Activated CD4-positive, alpha-beta T cell treated with anti-CD3 and anti-CD28 coated beads, Interleukin-2, amount 50 U/mL, for 24 hours (primary cell): ENCODE results near the gene TRAF2.

Source experiments
- DNase-seq, 2 donors: peaks; one replicate each; pipeline ENCODE4 v3.0.0-alpha.2; 2020; ENCODE audit warnings: low read depth in 1 of 2, low spot score in 1 of 2

The TRAF2 gene

DNA sequence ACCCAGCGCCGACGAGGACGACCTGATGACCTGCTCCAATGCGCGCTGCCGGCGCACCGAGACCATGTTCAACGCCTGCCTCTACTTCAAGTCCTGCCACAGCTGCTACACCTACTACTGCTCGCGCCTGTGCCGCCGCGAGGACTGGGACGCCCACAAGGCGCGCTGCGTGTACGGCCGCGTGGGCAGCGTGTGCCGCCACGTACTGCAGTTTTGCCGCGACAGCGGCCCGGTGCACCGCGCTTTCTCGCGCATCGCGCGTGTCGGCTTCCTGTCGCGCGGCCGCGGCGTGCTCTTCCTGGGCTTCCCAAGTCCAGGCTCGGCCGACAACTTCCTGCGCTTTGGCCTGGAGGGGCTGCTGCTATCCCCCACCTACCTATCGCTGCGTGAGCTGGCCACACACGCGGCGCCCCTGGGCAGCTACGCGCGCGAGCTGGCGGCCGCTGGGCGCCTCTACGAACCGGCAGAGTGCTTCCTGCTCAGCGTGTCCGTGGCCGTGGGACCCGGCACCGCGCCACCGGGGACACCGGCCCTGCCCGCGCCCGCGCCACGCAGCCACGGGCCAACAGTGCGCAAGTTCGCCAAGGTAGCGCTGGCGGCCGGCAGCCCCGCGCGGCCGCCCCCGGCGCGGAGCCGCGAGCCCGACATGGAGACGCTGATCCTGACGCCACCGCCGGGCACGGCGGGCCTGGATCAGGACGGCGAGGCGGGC is 39.8 kb upstream of the TRAF2 start:
- DNase-seq: no peak

DNA sequence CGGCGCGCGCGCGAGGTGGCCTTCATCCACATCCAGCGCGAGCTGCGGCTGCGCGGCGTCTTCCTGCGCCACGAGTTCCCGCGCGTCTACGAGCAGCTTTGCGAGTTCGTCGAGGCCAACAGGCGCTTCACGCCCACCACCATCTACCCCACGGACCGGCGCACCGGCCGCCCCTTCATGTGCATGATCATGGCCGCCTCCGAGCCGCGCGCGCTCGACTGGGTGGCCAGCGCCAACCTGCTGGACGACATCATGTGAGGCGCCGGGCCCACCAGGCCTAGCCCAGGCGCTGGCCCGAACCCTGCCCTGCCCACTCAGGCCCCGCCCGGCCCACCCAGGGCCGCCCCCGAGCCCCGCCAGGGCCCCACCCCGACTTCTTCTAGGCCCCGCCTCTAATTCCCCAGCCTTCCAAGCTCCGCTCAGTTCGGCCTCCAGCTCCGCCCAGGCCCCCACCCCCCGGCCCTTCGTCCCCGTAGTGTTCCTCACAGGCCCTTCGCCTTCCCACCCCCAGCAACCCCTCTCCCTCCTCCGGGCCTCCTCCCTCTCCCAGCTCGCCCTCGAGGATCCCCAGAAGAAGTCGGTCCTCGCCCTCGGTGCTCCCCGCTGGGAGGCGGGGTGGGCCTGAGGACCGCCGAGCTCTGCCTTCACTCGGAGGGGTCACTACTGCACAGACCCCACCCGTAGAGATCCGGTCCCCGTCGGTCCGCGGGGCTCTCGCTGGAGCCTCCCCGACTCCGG is 39.1 kb upstream of the TRAF2 start:
- DNase-seq: no peak

DNA sequence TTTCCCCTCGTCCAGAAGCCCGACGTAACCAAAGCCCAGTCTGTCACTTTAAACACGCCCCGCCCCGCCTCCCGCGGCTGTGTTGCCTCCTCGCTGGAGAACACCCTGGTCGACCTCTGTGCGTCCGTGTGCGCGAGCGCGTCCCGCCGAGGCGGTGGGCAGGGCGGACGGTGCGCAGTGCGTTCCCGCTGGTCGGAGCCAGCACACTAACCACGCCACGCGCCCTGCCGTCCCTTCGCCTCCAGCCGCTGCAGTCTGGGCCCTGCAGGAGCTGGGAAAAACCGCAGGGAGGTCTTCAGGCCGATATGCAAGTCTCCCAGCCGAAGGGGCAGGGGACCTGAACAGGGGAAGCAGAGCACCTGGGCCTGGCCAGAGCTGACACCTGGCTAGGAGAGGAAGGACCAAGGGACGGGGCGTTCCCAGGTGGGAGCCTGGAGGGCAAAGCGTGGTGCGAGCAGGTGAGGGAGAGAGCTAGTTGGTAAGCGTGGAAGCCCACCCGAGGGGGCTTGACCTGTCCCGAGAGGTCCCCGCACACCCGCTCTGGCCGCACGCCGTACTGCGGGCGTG is 38.4 kb upstream of the TRAF2 start:
- peak; percentile 52 to 63 for DNase-seq

DNA sequence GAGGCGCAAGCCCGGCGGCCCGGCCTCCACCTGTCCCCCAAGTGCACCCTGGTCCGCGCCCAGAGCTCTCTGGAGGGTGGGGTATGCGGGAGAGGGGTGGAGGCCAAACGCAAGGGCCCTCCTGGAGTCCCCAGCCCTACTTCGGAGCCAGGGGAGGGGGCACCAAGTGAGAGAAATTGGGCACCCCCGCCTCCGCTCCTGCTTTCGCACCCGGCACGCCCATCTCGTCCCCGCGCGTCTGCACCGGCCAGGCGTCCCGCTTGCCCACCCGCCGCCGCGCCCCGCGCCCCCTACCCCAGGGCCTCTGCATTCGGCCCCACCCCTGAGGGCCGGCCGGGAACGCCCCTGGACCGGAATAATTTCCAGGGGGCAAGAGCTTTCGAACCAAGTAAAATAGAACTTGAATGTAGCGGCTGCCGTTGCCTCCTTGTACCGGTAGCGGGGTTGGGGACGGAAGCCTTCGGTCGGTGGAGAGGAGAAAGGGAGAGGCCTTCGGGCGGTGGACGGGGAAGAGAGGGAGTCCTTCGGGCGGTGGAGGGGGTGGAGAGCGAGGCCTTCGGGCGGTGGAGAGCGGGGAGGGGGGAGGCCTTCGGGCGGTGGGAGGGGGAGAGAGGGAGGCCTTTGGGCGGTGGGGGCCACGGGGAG is 37.8 kb upstream of the TRAF2 start:
- DNase-seq: no peak

- DNase-seq: peak; percentile 95 to 96
Measured at GRCh38 chr9:136849038-136849959, 37.0 kb upstream of the TRAF2 start, which contains the start of gene PHPT1. Gene PHPT1 (plus strand): TSS chr9:136849409. CDS start chr9:136849431, 22 bp downstream.

- DNase-seq: no peak
Measured at GRCh38 chr9:136849960-136850865, 36.1 kb upstream of the TRAF2 start.

GRCh38 chr9:136850866-136851775 is 35.2 kb upstream of the TRAF2 start:
- no peak for DNase-seq

DNA sequence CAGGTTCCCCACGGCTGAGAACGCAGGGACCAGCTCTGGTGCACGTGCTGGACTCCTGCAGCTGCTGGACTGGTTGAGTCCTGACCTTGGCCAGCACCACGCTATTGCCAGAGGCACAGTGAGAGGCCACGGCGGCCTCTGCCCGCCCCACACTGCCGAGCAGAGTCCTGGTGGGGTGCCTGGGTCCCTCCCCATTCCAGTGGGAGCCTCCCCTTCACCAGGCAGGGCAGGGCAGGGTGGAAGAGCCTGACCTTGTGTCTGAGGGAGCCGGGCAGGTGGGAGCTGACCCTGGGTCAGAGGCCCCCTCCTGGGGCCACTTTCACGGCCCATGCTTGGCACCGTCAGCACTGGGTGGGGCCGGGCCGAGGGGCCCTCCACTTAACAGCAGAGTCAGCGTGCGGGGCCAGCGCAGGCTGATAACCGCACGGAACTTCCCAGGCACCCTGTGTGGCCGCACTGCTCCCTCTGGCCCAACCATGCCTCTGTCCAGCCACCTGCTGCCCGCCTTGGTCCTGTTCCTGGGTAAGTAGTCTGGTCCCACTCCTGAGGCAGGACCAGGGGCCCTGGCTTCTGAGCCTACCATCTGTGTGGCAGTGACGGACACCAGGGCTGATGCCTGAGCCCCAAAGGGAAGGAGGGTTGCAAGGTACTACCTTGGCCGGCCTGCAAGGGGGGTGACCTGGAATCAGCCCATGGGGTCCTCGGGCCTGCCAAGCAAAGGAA is 34.2 kb upstream of the TRAF2 start, which contains the start of gene MAMDC4:
Gene MAMDC4, plus strand, starts transcription at position 406 of the 723 bp plus-strand sequence. Its CDS starts 71 bp downstream, at position 477.
- DNase-seq: no peak

GRCh38 chr9:136852664-136853595 is 33.4 kb upstream of the TRAF2 start:
- DNase-seq: no peak

GRCh38 chr9:136853596-136854112 is 32.7 kb upstream of the TRAF2 start:
- DNase-seq: no peak

GRCh38 chr9:136854113-136854841 is 32.0 kb upstream of the TRAF2 start:
- DNase-seq: no peak

GRCh38 chr9:136854842-136855460 is 31.4 kb upstream of the TRAF2 start:
- DNase-seq: no peak

- DNase-seq: no peak
Measured at GRCh38 chr9:136855461-136856078, 30.7 kb upstream of the TRAF2 start.

- DNase-seq: no peak
Measured at GRCh38 chr9:136856079-136856476, 30.2 kb upstream of the TRAF2 start.
